ENCODE results near the gene TSPAN15. TPM values are rescaled to one million over a fixed set of nuclear protein-coding genes. Genes with fewer than 3 reads are reported as not detected.

TSPAN15 gene
- total RNA-seq, 1 experiment from 2014 or later: 7.7 TPM

DNA sequence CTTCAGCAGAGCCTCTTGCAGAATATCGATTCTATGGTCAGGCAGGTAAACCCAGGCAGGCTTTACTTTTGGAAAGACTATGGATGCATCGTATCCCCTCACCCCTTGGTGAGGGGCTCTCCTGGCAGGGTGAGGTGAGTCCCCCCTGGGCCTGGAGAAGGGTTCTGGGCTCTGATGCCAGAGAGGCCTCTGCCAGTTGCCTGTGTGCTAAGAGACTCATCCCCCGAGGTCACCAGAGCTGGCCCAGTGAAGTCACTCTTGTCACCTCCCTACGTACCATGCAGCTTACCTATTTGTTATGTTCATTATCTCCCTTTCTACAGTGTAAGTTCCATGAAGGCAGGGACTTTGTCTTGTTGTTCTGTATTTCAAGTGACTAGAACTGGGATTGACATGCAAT is 51.3 kb downstream of the TSPAN15 start:
- no CpG with 5 or more reads among the region's 4 CpGs for WGBS (ENCODE audit: extremely low coverage, insufficient read length, low lambda C conversion rate)
- Histone ChIP-seq H3K79me2 (ENCODE audit: insufficient read depth, low read length) (no peaks in the 10 kb centered on the region), H3K23ac (ENCODE audit: insufficient read length, low read depth, low read length) (no peak overlapping the region), H3K27ac (ENCODE audit: insufficient read length, low read depth, low read length) (no peak overlapping the region), H2BK5ac (ENCODE audit: insufficient read length, low read length) (no peak overlapping the region), H3K56ac (ENCODE audit: insufficient read length, low read depth, low read length) (no peak overlapping the region), H2BK15ac (ENCODE audit: low read depth, low read length) (no peak overlapping the region), H2AFZ (ENCODE audit: low read length) (no peak overlapping the region), H3K4me1 (ENCODE audit: insufficient read depth, low read length) (no peaks in the 10 kb centered on the region), H3K4me2 (ENCODE audit: insufficient read depth, insufficient read length, low read length) (no peak overlapping the region), H4K91ac (ENCODE audit: insufficient read length, low read depth, low read length) (no peak overlapping the region), H3K27me3 (ENCODE audit: insufficient read depth, low read length) (no peaks in the 10 kb centered on the region), H3K14ac (ENCODE audit: insufficient read depth, low read length) (no peak overlapping the region), H3K18ac (ENCODE audit: insufficient read length, low read depth, low read length) (no peak overlapping the region), H2AK5ac (ENCODE audit: insufficient read length, low read length) (no peak overlapping the region), H3K23me2 (ENCODE audit: insufficient read length, low read depth, low read length, poor library complexity, severe bottlenecking) (no peaks in the 10 kb centered on the region), H4K5ac (ENCODE audit: insufficient read length, low read depth, low read length) (no peak overlapping the region), H2BK12ac (ENCODE audit: insufficient read length, low read depth, low read length) (no peak overlapping the region), H3K9ac (ENCODE audit: extremely low read depth, insufficient read length, low read length) (no peak overlapping the region), H3K79me1 (ENCODE audit: insufficient read depth, low read depth, low read length, poor library complexity, severe bottlenecking) (no peaks in the 10 kb centered on the region), H3K9me3 (ENCODE audit: control insufficient read depth, low read depth, low read length) (no peaks in the 10 kb centered on the region), H2BK20ac (ENCODE audit: low read depth, low read length, poor library complexity, severe bottlenecking) (no peak overlapping the region), H4K8ac (replicated peaks; ENCODE audit: insufficient read length, low read depth, low read length) (no peak overlapping the region), H4K20me1 (ENCODE audit: control insufficient read depth, insufficient read depth, insufficient read length) (no peaks in the 10 kb centered on the region), H3K4ac (ENCODE audit: low read depth, low read length) (no peak overlapping the region), H3T11ph (ENCODE audit: low read length) (no peak overlapping the region), H2BK120ac (ENCODE audit: low read depth, low read length, poor library complexity, severe bottlenecking) (no peak overlapping the region)
- peaks cover 8 to 10% of the 10 kb centered on the region in 2 experiments for H3K4me1 Mint-ChIP-seq
- DNase-seq: no peak
- H3K4me3 Mint-ChIP-seq: no peak overlapping the region
- TF ChIP-seq, protein P1, sequence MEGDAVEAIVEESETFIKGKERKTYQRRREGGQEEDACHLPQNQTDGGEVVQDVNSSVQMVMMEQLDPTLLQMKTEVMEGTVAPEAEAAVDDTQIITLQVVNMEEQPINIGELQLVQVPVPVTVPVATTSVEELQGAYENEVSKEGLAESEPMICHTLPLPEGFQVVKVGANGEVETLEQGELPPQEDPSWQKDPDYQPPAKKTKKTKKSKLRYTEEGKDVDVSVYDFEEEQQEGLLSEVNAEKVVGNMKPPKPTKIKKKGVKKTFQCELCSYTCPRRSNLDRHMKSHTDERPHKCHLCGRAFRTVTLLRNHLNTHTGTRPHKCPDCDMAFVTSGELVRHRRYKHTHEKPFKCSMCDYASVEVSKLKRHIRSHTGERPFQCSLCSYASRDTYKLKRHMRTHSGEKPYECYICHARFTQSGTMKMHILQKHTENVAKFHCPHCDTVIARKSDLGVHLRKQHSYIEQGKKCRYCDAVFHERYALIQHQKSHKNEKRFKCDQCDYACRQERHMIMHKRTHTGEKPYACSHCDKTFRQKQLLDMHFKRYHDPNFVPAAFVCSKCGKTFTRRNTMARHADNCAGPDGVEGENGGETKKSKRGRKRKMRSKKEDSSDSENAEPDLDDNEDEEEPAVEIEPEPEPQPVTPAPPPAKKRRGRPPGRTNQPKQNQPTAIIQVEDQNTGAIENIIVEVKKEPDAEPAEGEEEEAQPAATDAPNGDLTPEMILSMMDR (conservative IDR thresholded peaks at IDR 0.05): no peak
- no peaks in the 10 kb centered on the region for H3K36me3 Mint-ChIP-seq (ENCODE audit: insufficient read depth in 1 of 3, low read depth in 3 of 3)
- peaks cover under 1% of the 10 kb centered on the region; the same call in 1 of the 2 replicates for H3K27me3 Mint-ChIP-seq (ENCODE audit: low read depth)
- H3K27ac Mint-ChIP-seq: no peak overlapping the region; a peak in 1 of 7 replicates
- H3K9me3 Mint-ChIP-seq: no peaks in the 10 kb centered on the region

All from H9 (cell line).